NCI-H345 (cell line): ENCODE measurements around the gene SYTL2.
A peak's percentile ranks its signal among the peaks of the same experiment; 100 is the strongest.
"Not testable (repeated sequence)": the region's sequence is repeated elsewhere in the genome, so short reads cannot be mapped to it uniquely, and the experiment has no call there.

ENCODE experiments used
- DNase-seq: peaks from one replicate; lab custom pipeline; 2025; lab: John Stamatoyannopoulos, UW

Gene SYTL2

GRCh38 chr11:85791409-85791990 lies 19.4 kb downstream of the SYTL2 start:
- no peak for DNase-seq

- DNase-seq = no peak
Measured at GRCh38 chr11:85787809-85788760, 22.9 kb downstream of the SYTL2 start.

- no peak for DNase-seq
Measured at GRCh38 chr11:85787168-85787567, 23.8 kb downstream of the SYTL2 start.

GRCh38 chr11:85784480-85785265 lies 26.3 kb downstream of the SYTL2 start:
- DNase-seq = no peak

DNA sequence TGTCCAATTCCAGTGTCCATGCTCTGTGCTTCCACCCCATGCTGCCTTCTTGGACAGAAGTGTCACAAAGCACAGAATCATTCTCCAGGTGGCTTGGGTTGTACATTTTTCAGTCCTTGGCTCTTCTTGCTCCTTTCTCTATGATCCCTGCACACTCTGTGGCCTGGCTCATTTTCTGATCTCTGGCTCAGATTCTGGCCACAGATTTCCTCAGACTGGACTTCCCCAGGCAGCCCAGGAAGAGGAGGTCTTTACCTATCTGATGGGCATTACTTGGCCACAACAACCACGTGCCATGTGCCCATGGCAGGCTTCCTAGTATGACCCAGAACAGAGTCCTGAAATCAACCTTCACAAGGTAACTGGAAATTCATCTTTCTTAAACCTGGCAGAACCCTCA lies 27.2 kb downstream of the SYTL2 start:
- DNase-seq = no peak

DNA sequence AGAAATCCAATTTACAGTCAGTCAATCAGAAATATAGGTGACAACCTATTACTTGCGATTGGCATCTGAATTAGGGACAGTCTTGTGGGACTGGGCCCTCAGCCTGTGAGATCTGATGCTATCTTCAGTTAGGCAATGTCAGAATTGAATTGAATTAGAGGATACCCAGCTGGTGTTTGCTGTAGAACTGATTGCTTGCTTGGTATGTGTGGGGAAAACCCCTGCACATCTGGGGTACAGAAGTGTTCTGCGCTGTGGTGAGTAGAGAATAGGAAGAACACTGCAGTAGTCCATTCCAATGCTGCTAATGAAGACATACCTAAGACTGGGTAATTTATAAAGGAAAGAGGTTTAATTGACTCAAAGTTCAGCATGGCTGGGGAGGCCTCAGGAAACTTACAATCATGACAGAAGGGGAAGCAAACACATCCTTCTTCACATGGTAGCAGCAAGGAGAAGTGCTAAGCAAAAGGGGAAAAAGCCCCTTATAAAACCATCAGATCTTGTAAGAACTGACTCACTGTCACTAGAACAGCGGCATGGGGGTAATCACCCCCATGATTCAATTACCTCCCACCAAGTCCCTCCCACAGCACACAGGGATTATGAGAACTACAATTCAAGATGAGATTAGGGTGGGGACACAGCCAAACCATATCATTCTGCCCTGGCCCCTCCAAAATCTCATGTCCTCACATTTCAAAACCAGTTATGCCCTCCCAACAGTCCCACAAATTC lies 30.0 kb downstream of the SYTL2 start:
- not testable (repeated sequence) for DNase-seq

- DNase-seq = no peak
Measured at GRCh38 chr11:85779956-85780640, 30.8 kb downstream of the SYTL2 start.

DNA sequence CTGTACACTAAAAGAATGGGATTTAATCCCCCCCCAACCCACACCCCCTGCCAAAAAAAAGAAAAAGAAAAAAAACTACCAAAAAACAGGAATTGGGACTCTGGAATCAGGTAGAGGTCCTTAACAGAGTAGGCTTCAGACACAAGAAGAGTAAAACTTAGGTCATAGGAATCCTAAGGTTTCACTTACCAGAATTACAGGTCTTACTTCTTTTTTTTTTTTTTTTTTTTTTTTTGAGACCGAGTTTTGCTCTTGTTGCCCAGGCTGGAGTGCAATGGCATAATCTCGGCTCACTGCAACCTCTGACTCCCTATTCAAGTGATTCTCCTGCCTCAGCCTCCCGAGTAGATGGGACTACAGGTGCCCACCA lies 33.4 kb downstream of the SYTL2 start:
- DNase-seq = not testable (repeated sequence)

GRCh38 chr11:85776951-85777602 lies 33.9 kb downstream of the SYTL2 start:
- no peak for DNase-seq

DNA sequence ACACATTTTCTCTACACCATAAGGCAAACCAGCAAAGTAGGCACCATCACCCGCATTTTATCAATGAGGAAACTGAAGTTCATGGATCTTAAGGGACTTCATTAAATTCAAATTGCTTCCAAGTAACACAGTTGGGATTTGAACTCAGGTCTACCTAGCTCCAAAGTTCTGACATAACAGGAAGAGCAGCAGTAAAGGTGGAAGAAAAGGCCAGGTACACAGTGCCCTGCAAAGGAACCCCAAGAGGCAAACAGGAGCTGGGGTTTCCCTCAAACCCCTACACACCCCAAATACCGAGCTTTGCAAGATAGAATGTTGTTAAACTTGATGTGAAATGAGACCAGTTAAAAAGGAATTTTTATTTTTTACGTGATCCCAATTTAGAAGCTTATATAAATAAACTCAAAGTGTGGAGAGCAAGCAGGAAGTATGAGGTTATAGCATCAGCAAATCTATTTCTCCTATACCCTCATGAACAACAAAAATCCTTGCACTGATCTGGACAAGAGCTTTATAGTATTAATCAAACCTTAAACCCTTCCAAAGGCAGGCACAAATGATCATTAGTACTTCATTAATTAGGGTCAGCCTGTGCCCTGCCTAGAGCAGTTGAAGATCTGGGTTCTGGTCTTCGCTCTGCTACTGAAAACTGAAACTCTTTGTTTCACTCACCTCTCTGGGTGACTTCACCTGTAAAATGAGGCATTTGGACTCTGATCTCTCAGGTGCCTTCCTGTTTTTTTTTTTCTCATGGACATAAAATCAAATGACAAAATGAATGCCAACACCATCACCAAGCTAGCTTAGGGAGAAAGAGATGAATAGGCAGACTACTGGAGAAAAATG lies 36.5 kb downstream of the SYTL2 start:
- no peak for DNase-seq

- no peak for DNase-seq
Measured at GRCh38 chr11:85772695-85773094, 38.2 kb downstream of the SYTL2 start.

DNA sequence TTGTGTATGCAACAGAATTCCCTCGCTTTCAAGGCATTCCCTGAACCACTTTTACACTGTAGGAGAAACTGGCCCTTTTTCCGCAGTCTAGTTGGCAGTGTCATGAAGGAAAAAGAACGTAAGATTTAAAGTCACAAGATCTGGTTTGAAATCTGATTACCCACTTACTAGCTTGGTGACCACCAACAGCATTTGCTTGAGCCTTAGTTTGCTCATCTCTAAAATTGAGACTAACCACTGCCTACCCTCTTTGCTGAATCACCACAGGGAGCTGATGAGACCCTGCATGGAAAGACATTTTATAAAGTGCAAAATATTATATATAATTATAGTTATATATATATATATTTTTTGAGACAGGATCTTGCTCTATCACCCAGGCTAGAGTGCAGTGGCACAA lies 39.4 kb downstream of the SYTL2 start:
- no peak for DNase-seq

GRCh38 chr11:85769771-85770170 lies 41.2 kb downstream of the SYTL2 start:
- DNase-seq = no peak

DNA sequence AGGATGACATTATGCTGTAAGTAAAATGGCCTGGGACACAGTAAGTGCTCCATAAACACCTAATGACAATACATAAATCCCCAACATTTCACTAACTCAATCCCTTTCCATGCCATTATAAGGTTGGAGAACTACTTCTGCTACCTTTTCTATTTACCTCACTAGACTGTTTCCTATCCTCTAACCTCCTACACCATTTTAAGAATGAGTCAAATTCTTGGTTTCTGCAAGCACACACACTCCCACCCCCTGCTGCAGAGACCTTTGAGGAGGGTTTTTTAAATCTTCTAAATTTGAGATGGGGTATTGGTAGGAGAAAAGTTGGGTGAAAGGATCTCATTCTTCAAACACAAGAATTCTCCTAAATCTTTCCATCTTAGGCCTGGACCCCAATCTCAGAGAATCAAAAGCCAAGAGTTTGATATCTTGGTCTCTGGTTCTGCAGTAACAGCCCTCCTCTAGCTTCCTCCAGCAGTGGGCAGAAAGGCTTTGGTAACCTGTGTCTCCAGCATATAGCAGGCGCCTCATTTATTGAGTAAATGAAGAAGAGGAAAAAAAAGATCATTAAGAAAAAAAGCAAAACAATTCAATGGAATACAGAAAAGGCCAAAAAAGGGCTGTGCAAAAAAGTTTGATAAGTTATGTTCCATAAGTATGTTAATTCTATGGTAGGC lies 42.3 kb downstream of the SYTL2 start:
- DNase-seq = no peak

- no peak for DNase-seq
Measured at GRCh38 chr11:85767246-85767945, 43.5 kb downstream of the SYTL2 start.

GRCh38 chr11:85766721-85767161 lies 44.2 kb downstream of the SYTL2 start:
- DNase-seq = no peak

GRCh38 chr11:85764796-85765195 lies 46.1 kb downstream of the SYTL2 start:
- DNase-seq = no peak

GRCh38 chr11:85762226-85762625 lies 48.7 kb downstream of the SYTL2 start:
- DNase-seq = no peak

DNA sequence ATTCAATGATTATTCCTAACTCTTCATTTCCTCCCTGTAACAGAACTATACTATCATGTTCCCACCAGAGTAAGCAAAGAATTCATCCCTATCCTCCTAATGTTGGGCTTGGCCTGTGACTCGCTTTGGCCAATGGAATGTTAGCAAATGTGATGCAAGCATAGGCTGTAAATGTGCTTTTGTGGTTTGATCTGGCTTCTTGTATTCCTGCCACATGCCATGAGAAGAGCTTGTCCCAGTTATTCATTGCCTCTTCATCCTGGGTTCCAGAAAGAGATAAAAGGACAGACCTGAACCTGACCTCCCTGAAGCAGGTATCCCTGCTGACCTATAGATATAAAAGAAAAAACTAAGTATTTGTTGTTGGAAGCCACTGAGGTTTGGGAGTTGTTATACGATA lies 51.0 kb downstream of the SYTL2 start:
- peak; percentile 48 for DNase-seq
